ENCODE measurements around the gene OR1N2.
"Not testable (repeated sequence)": the region's sequence is repeated elsewhere in the genome, so short reads cannot be mapped to it uniquely, and the experiment has no call there.

DNA sequence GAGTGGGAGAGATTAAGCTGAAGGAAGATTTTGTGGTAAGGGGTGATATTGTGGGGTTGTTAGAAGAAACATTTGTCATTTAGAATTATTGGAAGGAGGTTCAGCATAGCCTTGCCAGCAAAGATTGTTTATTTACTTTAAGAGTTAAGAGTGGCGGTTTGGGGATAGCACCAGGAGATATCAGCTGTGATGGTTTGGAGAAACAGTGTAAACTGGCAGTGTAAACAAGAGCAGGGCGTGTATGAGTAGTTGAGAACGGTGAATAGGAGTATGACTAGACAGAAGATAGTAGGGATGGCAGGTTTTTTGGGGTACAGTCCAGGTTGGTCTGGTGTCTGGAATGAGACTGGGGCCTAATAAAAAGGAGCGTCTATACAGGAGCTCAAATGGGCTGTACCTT is 21.8 kb upstream of the OR1N2 start:
- TF ChIP-seq, protein P1, sequence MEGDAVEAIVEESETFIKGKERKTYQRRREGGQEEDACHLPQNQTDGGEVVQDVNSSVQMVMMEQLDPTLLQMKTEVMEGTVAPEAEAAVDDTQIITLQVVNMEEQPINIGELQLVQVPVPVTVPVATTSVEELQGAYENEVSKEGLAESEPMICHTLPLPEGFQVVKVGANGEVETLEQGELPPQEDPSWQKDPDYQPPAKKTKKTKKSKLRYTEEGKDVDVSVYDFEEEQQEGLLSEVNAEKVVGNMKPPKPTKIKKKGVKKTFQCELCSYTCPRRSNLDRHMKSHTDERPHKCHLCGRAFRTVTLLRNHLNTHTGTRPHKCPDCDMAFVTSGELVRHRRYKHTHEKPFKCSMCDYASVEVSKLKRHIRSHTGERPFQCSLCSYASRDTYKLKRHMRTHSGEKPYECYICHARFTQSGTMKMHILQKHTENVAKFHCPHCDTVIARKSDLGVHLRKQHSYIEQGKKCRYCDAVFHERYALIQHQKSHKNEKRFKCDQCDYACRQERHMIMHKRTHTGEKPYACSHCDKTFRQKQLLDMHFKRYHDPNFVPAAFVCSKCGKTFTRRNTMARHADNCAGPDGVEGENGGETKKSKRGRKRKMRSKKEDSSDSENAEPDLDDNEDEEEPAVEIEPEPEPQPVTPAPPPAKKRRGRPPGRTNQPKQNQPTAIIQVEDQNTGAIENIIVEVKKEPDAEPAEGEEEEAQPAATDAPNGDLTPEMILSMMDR (conservative IDR thresholded peaks at IDR 0.05; ENCODE audit: low read depth, low read length), result not testable (repeated sequence)
- TF ChIP-seq EZH2 (IDR thresholded peaks at IDR 0.05; ENCODE audit: borderline replicate concordance, low read depth, low read length, poor library complexity, severe bottlenecking), result not testable (repeated sequence)

All from A673 (cell line).